Measurements from ENCODE around the gene TRIM52.

The TRIM52 gene

DNA sequence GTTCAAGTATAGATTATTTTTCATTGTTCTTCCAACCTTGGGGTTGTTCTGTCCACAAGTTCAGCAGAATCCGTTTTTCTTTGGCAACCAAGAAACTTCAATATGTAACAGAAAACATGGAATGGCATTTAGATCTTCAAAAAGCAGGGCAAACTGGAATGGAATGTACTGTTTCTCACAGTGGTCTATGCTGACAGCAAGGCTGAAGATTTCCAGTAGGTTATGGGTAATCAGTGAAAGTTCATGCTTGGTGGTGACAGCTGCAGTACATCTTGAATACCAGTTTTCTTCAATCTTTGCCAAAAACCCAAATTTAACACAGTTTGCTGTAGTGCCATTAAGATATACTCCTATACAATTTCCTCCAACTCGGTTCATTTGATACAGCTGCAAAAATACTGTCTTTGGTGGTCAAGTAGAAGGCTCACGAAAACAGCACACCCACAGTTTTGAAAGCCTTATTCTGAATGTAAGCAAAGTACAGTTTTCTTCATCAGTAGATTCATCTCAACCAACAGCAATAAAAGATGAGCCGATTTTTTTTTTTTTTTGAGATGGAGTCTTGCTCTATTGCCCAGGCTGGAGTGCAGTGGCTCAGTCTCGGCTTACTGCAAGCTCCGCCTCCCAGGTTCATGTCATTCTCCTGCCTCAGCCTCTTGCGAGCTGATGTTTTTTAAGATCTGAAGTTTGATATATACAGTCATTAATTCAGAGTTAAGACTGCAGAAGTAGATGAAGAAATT, 4.9 kb downstream of the TRIM52 start:
- DNase-seq: no peak

DNA sequence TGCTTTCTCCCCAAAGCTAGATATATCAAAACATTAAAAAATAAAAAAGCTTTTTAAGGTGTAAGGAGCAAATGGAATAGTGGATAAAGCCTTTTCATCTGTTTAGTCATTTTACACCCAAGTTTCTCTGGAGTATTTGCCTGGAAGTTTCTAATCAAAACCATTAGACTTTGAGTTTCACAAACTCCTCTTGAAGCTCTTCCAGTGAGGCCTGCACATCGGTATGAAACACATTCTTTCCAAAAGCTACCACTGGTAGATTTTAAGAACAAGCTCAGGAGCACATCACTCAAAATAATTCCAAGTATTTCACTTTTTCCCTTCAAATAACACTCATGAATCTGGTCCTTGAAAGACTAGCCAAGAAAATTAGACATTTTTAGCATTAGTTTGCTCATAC, 5.7 kb downstream of the TRIM52 start:
- no peak for DNase-seq

DNA sequence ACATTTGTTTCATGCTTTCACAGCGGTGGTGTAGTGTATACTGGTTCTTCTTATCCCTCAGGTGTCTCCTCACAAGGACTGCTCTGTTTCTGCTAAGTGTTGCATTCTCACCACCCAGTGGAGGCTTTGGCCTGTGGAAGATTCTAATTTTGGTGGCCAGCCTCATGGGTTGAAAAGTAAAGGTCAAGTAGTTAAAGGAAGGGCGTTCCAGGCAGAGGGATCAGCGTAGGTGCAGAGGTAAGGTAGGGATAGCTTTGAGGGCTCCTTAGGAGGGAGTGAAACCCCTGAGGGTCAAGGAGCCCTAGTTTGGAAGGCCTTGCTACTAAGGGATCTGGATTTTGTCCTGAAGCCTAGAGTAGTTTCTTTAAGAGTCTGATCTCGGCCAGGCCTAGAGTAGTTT, 12.7 kb downstream of the TRIM52 start:
- DNase-seq: no peak

DNA sequence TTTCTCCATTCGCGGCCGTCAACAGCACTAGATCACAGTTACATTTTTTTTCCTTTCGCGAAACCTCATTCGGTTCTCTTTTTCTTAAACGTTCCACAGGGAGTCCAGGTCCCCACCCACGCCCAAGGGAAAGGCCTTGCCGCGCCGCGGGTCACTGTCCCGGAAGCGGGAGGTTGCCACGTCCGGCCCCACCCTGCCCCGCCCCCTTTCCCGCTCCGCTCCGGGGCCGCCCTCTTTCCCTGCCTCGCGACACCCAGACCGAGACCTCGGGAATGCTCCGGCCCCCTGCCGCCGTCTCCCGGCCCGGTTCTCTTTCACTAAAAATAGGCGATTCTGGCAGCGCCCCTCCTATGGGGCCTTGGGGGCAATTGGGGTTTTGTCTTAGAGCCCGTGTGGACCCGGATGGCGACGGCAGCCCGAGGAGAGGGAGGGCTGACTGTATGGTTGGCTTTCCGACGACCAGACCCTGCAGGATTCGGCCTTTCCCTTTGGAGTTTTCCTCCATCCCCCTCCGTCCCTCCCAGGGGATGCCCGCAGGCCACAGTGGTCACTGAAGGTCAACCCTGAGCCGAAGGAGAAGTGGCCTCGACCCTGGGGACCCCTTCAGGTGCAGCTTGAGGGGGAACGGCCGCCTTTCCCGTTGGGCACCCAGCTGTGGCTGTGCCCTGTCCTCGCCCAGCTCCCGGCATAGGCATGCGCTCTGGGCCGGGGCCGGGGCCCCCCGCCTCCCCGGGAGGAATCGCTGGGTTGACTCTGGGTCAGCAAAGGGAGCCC, 14.5 kb downstream of the TRIM52 start:
- DNase-seq: no peak

DNA sequence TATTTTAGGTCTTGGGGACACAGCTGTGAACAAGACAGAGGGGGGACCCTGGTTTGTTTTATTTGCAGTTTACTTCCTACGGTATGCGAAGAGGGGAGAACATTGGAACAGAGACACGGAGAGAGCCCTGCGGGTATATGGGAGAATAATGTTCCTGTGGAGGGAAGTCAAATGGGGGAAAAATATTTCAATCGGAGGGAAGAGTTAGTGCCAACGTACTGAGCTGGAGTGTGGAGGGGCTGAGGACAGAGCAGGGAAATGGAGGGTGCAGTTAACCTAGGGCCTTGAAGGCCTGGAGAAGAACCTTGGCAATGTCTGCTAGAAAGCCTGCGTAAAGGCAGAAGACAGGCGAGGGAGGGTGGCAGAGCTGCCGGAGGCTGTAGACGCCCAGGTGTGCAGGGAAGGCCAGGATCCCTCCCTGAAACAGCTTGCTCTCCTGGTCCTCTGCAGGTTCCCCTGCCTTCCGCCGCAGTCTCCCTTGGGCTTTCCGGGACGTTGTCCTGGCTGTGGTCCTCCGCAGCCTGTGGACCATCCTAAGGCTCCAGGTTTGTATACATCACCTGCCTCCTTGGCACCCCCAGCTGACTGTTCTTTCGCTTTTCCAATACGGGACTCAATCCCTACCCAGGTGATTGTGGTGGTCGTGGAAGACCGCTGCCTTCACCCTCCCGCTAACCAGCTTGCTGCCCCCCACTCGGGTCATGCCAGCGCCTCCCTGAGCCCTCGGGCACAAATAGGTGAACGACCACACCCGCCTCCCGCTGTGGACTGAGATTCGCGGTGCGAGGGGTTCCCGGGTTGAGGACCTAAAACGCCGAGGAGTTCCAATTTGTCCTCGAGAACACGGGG, 15.3 kb downstream of the TRIM52 start:
- DNase-seq: no peak

DNA sequence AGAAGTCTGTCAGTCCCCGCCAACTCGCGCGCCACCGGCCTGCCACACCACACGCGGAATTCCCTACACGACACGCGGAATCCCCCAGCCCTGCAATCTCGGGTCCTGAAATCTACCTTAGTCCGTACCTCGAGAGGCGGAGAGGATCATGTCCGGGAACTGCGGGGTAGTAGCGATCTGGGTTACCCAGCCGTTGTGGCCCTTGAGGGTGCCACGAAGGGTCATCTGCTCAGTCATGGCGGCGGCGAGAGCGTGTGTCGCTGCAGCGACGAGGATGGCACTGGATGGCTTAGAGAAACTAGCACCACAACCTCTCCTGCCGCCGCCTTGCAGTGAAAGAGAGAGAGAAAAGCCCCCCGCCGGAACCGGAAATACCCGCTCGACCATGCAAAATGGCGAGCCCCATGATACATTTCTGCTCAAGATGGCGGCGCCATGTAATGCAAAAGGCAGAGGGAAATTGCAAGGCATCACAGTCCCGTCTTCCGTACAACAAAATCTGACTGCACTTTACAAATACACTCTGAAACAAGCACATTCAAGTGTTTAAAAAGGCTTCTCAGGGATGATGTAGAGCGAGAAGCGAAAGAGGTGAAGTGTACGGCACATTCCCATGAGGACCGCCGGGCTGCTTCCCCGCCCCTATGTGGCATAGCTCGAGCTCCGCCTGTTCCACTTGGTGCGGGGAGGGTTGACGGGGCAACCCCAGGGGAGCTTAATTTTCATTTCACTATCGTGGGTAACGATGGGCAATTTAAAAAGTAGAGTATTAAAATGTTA, 17.2 kb downstream of the TRIM52 start, which contains the start of gene RACK1:
RACK1 (minus strand) TSS at position 343 of the 780 bp plus-strand sequence; CDS start at position 237, 106 bp downstream.
- DNase-seq: no peak

DNA sequence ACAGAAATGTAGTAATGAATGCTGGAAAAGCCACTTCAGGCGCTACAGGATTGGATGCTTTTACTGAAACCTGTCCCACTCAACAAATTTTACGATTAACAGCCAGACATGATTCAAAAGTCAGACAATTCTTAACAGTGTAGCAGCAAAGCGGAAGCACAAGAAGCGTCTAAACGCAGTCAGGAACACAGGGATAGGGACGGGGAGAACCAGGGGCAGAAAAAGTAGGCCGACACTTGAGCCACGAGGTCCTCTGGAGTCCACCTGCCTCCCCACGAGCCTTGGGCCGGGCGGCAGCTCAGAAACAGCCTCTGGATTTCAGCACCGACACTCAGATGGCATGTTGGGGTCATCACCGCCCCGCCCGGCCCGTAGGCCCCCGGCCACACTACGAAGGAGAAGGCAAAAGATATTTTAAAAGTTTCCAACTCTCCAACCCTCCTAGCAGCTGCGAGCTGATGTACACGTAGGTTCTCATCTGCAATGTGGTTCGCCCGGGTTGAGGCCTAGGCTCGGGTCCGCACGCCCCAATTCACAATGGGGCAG, 17.9 kb downstream of the TRIM52 start:
- no peak for DNase-seq

DNA sequence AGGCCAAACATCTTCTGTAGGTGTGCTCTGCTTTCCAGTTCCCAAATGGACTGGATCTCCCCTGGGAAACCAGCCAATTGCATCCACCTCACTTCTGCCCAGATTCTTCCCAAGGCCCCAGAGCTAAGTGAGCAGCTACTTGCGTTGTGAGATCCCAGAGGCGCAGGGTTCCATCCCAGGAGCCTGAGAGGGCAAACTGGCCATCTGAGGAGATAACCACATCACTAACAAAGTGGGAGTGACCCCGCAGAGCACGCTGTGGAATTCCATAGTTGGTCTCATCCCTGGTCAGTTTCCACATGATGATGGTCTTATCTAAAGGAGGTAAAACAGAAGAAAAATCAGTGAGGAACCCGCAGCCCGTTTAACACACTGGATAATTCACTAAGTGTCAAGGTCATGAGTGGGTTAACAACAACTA, 18.9 kb downstream of the TRIM52 start:
- no peak for DNase-seq

DNA sequence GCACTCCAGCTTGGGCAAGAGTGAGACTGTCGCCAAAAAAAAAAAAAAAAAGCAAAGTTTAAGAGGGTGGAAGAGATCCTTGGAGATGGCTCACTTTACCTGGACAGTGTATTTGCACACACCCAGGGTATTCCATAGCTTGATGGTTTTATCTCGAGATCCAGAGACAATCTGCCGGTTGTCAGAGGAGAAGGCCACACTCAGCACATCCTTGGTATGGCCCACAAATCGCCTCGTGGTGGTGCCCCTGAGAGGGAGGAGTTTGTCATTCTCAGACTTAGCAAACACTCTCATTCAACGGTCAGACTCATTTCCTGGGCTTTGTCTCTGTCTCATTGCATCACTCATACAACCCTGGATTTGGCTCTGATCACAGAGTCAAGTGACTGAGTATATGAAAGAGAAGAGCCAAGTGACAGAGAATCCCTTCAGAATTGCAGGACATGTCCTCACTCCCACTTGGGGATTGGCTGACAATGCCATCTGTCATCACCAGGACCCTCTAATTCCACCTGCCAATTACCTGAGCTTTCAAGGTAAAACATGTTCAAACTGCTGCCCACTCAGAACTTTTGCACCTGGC, 19.5 kb downstream of the TRIM52 start:
- no peak for DNase-seq

DNA sequence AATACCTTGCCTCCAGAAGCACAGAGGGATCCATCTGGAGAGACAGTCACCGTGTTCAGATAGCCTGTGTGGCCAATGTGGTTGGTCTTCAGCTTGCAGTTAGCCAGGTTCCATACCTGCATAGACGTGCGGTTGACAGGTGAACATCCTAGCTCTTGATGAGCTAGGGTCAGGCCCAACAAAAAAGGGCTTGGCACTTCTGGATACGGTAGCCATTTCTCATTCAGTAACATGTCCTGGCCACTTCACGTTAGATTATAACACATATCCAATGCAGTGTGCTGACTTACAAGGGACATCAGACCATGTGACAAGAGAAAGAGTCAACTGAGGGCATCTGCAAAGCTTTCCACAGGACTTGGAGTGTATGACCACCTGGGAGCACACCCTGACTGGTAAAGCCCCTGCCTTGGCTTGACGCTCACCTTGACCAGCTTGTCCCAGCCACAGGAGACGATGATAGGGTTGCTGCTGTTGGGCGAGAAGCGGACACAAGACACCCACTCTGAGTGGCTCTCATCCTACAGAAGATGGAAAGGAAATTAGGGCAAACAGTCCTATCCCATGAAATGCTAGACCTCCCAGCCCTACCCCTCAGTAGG, 21.8 kb downstream of the TRIM52 start:
- no peak for DNase-seq

DNA sequence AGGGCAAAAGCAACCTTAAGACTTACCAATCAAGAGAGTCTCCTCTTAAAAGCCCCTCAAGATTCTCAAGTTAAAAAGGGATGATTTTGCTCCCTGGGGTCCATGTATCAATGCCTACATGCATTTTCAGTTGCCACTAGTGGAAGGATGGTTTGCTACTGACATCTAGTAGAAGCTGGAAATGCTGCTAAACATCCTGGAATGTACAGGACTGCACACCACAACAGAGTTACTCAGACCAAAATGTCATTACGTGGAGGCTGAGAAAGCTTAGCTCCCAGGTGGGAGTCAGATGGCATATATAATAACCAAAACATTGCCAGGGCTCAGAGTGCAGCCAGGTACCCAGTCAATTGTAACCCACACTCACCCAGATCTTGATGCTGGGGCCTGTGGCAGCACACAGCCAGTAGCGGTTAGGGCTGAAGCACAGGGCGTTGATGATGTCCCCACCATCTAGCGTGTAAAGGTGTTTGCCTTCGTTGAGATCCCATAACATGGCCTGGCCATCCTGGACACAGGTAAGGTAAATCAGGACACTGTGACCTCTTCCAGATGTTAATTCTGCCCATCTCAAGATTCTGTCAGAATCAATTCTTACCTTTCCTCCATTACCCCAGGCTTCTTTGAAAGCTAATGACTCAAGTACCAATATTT, 23.1 kb downstream of the TRIM52 start:
- no peak for DNase-seq

DNA sequence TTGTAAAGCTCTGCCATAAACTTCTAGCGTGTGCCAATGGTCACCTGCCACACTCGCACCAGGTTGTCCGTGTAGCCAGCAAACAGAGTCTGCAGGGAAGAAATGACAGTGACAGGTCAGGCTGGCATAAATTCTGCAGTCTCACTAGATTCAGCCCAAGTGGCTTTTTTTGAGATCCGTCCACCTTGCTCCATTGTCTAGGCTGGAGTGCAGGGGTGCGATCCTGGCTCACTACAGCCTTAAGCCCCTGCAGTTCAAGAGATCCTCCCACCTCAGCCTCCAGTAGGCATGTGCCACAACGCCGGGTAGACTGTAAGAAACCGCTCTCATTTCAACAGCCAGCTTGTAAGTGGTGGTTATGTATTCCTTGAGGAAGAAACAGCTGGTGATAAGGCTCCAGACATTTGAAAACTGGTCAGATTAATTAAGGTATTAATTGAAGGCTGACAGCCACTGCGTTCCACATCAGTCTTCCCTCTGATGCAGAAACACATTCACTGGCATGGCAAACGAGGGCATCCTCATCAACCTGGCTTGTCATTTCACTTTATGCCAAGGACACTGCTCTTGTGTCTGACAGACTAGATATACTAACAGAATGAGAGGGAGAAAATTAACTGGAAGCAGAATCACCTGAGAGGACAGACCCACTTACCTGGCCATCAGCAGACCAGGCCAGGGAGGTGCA, 23.8 kb downstream of the TRIM52 start:
- DNase-seq: no peak

DNA sequence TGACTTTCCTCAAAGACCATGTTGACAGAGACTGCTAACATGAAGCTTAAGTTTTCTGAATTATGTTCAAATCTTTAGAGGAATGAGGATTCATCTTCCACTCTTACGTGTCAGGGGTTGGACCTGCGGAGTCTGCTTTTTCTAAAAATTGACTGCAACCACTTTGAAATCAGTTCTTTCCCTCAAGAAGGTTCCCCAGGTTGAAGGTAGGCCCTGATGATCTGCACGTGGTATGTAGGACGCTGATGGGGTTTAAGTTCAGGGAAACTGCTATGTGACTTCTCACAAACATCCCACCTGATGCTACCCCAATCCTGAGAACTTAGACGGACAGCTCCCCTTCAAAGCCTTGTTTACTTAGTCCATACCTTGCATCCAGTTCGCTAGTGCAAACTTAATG, 24.5 kb downstream of the TRIM52 start:
- DNase-seq: no peak

DNA sequence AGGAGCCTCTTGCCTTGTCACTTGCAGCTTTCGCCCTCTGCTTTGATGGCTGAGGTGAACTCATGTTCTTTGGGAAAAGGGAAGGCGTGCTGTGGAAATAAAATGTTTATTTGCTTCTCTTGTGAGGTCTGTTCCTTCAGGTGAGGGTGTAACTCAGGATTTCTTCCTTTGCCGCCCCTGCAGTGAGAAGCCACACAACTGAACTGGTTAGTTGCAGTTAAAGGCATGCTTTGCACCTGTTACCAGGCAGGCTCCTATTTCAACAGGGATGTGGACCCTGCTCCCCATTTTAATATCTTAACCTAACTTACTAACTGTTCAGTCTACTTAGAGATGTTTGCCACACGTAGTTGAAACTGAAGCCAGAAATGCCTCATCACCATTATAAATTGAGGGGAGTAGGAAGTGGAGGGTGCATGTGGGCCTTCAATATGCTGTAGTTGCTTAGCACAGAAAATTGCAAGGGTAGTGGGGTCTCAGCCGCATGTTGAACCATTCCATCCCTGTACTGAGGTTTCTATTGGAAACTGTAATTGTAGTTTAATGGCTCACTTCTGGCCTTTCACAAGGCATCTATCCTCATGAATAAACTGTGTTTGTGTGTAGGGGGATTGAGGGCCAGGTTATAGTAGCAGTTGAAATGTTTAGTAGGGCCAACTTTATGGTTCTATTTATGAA, 25.1 kb downstream of the TRIM52 start:
- DNase-seq: no peak

DNA sequence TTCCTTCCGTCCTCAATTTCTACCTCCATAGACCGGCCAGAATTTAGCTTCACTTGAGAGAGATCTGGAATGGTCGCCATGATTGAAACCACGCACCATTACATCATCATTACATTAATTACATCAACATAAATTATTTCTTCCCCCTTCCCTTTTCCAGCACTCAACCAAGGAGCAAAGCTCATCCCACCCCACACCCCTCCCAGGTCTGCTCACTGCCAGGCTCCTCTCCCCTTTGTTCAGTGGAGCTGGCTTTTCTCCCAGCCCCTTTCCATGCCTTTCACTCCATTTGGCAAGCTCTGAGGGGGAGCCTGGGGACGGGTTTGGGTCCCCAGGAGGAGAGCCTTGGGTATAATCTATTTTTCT, 25.6 kb downstream of the TRIM52 start:
- no peak for DNase-seq

DNA sequence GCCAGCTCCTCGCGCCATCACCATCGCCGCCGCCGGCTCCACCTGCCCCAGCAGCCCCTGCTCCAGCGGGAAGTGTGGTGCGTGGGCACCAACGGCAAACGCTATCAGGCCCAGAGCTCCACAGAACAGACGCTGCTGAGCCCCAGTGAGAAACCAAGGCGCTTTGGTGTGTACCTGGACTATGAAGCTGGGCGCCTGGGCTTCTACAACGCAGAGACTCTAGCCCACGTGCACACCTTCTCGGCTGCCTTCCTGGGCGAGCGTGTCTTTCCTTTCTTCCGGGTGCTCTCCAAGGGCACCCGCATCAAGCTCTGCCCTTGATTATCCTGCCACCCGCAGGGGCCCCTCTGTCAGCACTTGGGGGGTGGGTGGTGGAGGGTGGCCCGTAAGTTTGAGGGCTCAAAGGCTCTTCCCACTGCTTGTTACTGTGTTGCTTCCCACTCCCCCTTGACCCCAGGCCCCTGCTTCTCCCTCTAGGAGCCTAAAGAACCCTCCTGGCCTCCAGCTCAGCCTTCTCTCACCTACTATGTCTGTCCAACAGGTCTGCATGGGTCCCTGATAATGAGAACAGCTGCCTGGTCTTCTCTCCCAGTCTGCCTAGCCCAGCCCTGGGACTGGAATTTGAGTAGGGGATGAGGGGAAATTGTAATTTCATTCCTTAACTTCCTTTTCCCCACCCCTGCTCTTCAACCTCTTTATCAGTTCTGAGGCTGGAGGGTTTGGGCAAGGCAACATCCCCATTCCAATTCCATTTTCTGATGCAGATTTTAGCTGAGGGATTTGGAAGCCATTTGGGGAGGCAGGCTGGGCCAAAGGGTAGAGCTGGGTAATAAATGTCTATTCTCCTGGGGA, 26.3 kb downstream of the TRIM52 start:
- no peak for DNase-seq

DNA sequence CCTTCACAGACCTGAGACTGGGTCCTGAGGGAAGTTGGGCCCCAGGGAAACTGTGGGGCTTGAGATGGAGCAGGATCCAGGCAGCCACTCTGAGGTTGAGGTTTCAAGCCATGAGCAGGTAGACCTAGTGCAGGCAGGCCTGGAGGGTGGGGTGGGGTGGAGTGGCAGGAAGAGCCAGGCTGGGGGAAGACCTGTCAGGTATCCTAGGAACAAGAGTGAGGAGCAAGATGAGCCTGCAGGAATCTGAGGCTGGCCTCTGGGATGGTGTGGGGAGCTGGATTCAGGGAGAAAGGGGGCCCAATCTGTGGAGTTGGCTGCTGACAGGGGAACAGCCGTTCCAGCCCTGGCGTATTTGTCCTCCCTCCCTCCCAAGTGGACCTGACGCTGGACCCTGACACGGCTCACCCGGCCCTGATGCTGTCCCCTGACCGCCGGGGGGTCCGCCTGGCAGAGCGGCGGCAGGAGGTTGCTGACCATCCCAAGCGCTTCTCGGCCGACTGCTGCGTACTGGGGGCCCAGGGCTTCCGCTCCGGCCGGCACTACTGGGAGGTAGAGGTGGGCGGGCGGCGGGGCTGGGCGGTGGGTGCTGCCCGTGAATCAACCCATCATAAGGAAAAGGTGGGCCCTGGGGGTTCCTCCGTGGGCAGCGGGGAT, 27.0 kb downstream of the TRIM52 start:
- no peak for DNase-seq

Data from NCI-H446 (cell line).